ENCODE data around the gene ZNF92. TPM values are rescaled to one million over a fixed set of nuclear protein-coding genes. Genes with fewer than 3 reads are reported as not detected.

ZNF92 gene
- total and polyA plus RNA-seq, 2 of the 13 experiments (the other 11 are each of a cell fraction or from before 2014, with no cell fraction given), result 4.0 to 13.2 TPM

DNA sequence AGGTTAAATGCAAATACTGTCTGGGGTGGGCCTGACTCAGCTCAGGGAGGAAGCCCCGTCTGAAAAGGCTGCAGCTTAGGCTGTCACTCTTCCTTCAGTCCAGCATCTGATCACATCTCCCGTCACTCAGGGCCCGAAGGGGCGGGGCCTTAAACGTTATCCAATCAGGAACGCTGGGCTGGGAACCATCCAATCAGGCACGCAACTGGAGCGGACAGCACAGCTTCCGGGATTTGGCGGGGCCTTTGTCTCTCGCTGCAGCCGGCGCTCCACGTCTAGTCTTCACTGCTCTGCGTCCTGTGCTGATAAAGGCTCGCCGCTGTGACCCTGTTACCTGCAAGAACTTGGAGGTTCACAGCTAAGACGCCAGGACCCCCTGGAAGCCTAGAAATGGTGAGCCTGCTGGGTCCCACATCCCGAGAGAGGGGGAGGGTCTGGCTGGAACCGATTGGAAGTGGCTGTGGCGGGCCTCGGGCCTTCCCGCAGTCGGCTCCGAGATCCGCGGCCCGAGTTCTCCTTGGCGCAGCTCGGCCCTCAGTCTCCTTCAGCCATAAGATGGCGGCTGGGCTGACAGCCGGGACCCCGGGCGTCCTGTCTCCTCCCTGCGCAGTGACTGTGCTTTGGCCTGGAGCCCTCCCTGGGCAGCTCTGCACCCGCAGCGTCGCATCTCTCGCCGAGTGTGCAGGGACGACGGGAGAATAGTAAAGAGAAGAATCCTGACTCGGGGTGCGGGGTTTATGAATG, at the start of gene ZNF92 (continued):
- TF ChIP-seq SNAI1 (CRISPR knock-in tag; IDR thresholded peaks at IDR 0.05; ENCODE audit: borderline replicate concordance) (no peak; the same call in 1 of the 2 replicates), IRX3 (CRISPR knock-in tag; IDR thresholded peaks at IDR 0.05; ENCODE audit: borderline replicate concordance, low read depth) (peak; percentile 59; the same call in 1 of the 2 replicates), ZNF839 (CRISPR knock-in tag; IDR thresholded peaks at IDR 0.05; ENCODE audit: borderline replicate concordance) (no peak), ERF (CRISPR knock-in tag; IDR thresholded peaks at IDR 0.05) (no peak; the same call in 1 of the 2 replicates), SIX1 (CRISPR knock-in tag; IDR thresholded peaks at IDR 0.05; ENCODE audit: borderline replicate concordance) (no peak), SSRP1 (CRISPR knock-in tag; IDR thresholded peaks at IDR 0.05) (no peak), ETV5 (CRISPR knock-in tag; IDR thresholded peaks at IDR 0.05; ENCODE audit: borderline replicate concordance) (peak; percentile 19; the same call in 1 of the 2 replicates), SRY (CRISPR knock-in tag; IDR thresholded peaks at IDR 0.05) (no peak; the same call in 1 of the 2 replicates), ZNF570 (CRISPR knock-in tag; IDR thresholded peaks at IDR 0.05; ENCODE audit: borderline replicate concordance) (0 out of 2 replicates have a peak, but pooled peaks have one; percentile 64), IKZF4 (CRISPR knock-in tag; IDR thresholded peaks at IDR 0.05; ENCODE audit: borderline replicate concordance, low read depth, not compliant biosample characterization) (no peak), CCAR2 (optimal IDR thresholded peaks at IDR 0.05; ENCODE audit: low read depth, low read length) (no peak), ZNF468 (CRISPR knock-in tag; IDR thresholded peaks at IDR 0.05) (no peak), SOX13 (IDR thresholded peaks at IDR 0.05) (no peak), SOX13 (CRISPR knock-in tag; conservative IDR thresholded peaks at IDR 0.05 in 1 of 2, IDR thresholded peaks at IDR 0.05 in 1 of 2) (no peak), ZFP41 (CRISPR knock-in tag; IDR thresholded peaks at IDR 0.05; ENCODE audit: borderline replicate concordance) (no peak), ZNF367 (CRISPR knock-in tag; IDR thresholded peaks at IDR 0.05; ENCODE audit: borderline replicate concordance) (0 out of 2 replicates have a peak, but pooled peaks have one; percentile 74), MEIS2 (CRISPR knock-in tag; IDR thresholded peaks at IDR 0.05) (peak; percentile 54; the same call in 1 of the 2 replicates)
- TF ChIP-seq, protein P1, sequence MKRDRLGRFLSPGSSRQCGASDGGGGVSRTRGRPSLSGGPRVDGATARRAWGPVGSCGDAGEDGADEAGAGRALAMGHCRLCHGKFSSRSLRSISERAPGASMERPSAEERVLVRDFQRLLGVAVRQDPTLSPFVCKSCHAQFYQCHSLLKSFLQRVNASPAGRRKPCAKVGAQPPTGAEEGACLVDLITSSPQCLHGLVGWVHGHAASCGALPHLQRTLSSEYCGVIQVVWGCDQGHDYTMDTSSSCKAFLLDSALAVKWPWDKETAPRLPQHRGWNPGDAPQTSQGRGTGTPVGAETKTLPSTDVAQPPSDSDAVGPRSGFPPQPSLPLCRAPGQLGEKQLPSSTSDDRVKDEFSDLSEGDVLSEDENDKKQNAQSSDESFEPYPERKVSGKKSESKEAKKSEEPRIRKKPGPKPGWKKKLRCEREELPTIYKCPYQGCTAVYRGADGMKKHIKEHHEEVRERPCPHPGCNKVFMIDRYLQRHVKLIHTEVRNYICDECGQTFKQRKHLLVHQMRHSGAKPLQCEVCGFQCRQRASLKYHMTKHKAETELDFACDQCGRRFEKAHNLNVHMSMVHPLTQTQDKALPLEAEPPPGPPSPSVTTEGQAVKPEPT (CRISPR knock-in tag; IDR thresholded peaks at IDR 0.05; ENCODE audit: low read depth), result peak; percentile 64; the same call in 1 of the 2 replicates
- TF ChIP-seq, protein P2, sequence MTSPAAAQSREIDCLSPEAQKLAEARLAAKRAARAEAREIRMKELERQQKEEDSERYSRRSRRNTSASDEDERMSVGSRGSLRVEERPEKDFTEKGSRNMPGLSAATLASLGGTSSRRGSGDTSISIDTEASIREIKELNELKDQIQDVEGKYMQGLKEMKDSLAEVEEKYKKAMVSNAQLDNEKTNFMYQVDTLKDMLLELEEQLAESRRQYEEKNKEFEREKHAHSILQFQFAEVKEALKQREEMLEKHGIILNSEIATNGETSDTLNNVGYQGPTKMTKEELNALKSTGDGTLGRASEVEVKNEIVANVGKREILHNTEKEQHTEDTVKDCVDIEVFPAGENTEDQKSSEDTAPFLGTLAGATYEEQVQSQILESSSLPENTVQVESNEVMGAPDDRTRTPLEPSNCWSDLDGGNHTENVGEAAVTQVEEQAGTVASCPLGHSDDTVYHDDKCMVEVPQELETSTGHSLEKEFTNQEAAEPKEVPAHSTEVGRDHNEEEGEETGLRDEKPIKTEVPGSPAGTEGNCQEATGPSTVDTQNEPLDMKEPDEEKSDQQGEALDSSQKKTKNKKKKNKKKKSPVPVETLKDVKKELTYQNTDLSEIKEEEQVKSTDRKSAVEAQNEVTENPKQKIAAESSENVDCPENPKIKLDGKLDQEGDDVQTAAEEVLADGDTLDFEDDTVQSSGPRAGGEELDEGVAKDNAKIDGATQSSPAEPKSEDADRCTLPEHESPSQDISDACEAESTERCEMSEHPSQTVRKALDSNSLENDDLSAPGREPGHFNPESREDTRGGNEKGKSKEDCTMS (CRISPR knock-in tag; conservative IDR thresholded peaks at IDR 0.05), result no peak
- TF ChIP-seq, protein P3, sequence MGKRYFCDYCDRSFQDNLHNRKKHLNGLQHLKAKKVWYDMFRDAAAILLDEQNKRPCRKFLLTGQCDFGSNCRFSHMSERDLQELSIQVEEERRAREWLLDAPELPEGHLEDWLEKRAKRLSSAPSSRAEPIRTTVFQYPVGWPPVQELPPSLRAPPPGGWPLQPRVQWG (CRISPR knock-in tag; IDR thresholded peaks at IDR 0.05; ENCODE audit: borderline replicate concordance, low read depth), result no peak
- TF ChIP-seq, protein P4, sequence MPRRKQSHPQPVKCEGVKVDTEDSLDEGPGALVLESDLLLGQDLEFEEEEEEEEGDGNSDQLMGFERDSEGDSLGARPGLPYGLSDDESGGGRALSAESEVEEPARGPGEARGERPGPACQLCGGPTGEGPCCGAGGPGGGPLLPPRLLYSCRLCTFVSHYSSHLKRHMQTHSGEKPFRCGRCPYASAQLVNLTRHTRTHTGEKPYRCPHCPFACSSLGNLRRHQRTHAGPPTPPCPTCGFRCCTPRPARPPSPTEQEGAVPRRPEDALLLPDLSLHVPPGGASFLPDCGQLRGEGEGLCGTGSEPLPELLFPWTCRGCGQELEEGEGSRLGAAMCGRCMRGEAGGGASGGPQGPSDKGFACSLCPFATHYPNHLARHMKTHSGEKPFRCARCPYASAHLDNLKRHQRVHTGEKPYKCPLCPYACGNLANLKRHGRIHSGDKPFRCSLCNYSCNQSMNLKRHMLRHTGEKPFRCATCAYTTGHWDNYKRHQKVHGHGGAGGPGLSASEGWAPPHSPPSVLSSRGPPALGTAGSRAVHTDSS (CRISPR knock-in tag; conservative IDR thresholded peaks at IDR 0.05), result no peak
